GM21515 (cell line): Measurements from ENCODE around the gene TADA2B.

Experiments
- ATAC-seq: cut with Tn5 transposase; IDR thresholded peaks from one replicate; pipeline ENCODE4 v1.9.1; 2021; ENCODE audit not compliant: unreplicated experiment

Gene TADA2B

GRCh38 chr4:7107166-7107905 is 64.2 kb downstream of the TADA2B start:
- no peak for ATAC-seq
